Esophagus (tissue), 2 donors: Measurements from ENCODE around the gene PHYH. TPM values are rescaled to one million over a fixed set of nuclear protein-coding genes. Genes with fewer than 3 reads are reported as not detected.
"Not testable (repeated sequence)": the region's sequence is repeated elsewhere in the genome, so short reads cannot be mapped to it uniquely, and the experiment has no call there.

ENCODE experiments used
- H3K27ac ChIP-seq, 2 donors: one replicate each; pipeline ENCODE4 v1.5.1; 2013; ENCODE audit warnings: low read depth in 2 of 2, mild to moderate bottlenecking in 2 of 2, inconsistent platforms in 1 of 2, low read length in 1 of 2, moderate library complexity in 1 of 2
- H3K27me3 ChIP-seq, 2 donors: one replicate each; pipeline ENCODE4 v1.6.1; 2013; ENCODE audit warnings: low read length in 2 of 2, control low read depth in 1 of 2, mild to moderate bottlenecking in 1 of 2; ENCODE audit not compliant: insufficient read depth in 2 of 2, control insufficient read depth in 1 of 2
- H3K36me3 ChIP-seq, 2 donors: one replicate each; pipeline ENCODE4 v1.6.1; 2013; ENCODE audit warnings: low read length in 1 of 2; ENCODE audit not compliant: control insufficient read depth in 2 of 2, insufficient read depth in 2 of 2
- H3K4me1 ChIP-seq, 2 donors: one replicate each; pipeline ENCODE4 v1.6.1; 2013; ENCODE audit warnings: low read length in 1 of 2; ENCODE audit not compliant: control insufficient read depth in 2 of 2, insufficient read depth in 2 of 2
- H3K4me3 ChIP-seq, 2 donors: one replicate each; pipeline ENCODE4 v1.5.1; 2013; ENCODE audit warnings: low read length in 2 of 2, mild to moderate bottlenecking in 2 of 2, low read depth in 1 of 2, moderate library complexity in 1 of 2
- H3K9me3 ChIP-seq, 2 donors: one replicate each; pipeline ENCODE4 v1.6.1; 2013; ENCODE audit warnings: mild to moderate bottlenecking in 2 of 2, low read depth in 1 of 2, low read length in 1 of 2, moderate library complexity in 1 of 2; ENCODE audit not compliant: control insufficient read depth in 2 of 2, insufficient read depth in 1 of 2
- WGBS, 2 donors: extraction: QIAGEN DNeasy Blood & Tissue Kit; methylation state at CpG; one replicate each; pipeline ENCODE4 v1.1.7; 2013; 5-methylcytosine and 5-hydroxymethylcytosine counted together
- polyA plus RNA-seq, 2 donors: library from polyadenylated mRNA; stranded (reverse); fragments of 200-250 nt; gene quantifications; one replicate each; pipeline ENCODE4 v1.2.3, GENCODE V29; 2013
- donor health status: healthy with polysubstance abuse.
- donor health status: Bipolar disorder and iron deficiency.

PHYH gene
- polyA plus RNA-seq, 2 donors: 5.7 to 7.4 TPM

DNA sequence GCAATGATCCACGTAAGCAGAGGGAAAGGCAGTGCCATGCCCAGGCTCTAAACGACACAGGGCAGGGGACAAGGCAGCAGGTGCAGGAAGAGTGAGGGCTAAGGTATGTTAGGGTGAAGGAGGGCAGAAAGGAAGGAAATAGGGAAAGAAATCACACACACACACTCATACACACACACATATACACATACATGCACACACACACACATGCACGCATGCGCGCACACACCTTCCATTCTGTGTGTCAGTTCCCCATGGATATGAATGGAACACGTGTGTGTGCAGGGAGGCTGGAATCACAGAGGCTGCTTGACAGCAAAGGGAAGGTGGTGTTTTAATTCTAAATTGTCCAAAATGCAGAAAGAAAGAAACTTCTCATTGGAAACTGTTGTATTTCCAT, 6.2 kb upstream of the PHYH start:
- no peaks in the 10 kb centered on the region for H3K4me1 ChIP-seq

GRCh38 chr10:13302821-13303555, 3.1 kb upstream of the PHYH start:
- H3K9me3 ChIP-seq: no peaks in the 10 kb centered on the region
- peaks cover 0 to 6% of the 10 kb centered on the region in 2 donors for H3K4me1 ChIP-seq
- no peaks in the 10 kb centered on the region for H3K36me3 ChIP-seq
- H3K27me3 ChIP-seq: no peaks in the 10 kb centered on the region
- 81 to 83% methylated on average over 23 of the region's 23 CpGs for WGBS, 2 donors
- no peak overlapping the region for H3K4me3 ChIP-seq
- H3K27ac ChIP-seq: no peak overlapping the region

More for the DNA sequence above, 6.2 kb upstream of the PHYH start:
- no peaks in the 10 kb centered on the region for H3K9me3 ChIP-seq
- H3K4me3 ChIP-seq: no peak overlapping the region
- 85 to 93% methylated on average over 6 of the region's 6 CpGs for WGBS, 2 donors
- no peak overlapping the region for H3K27ac ChIP-seq
- H3K36me3 ChIP-seq: no peaks in the 10 kb centered on the region
- no peaks in the 10 kb centered on the region for H3K27me3 ChIP-seq

GRCh38 chr10:13298748-13299436, 972 bp downstream of the PHYH start:
- Histone ChIP-seq H3K4me1 (peaks cover 0 to 6% of the 10 kb centered on the region in 2 donors), H3K36me3 (peaks cover 0 to 2% of the 10 kb centered on the region in 2 donors), H3K27me3 (no peaks in the 10 kb centered on the region), H3K27ac (peak overlapping the region; percentile 91 to 97), H3K9me3 (no peaks in the 10 kb centered on the region), H3K4me3 (peak overlapping the region; percentile 66 to 83)
- 45% methylated on average over 19 to 20 of the region's 20 CpGs for WGBS, 2 donors

GRCh38 chr10:13296476-13296875, 3.4 kb downstream of the PHYH start:
- peaks cover 2 to 4% of the 10 kb centered on the region in 2 donors for H3K36me3 ChIP-seq
- WGBS, 2 donors: 94% methylated on average over 10 of the region's 10 CpGs
- no peak overlapping the region for H3K4me3 ChIP-seq
- H3K4me1 ChIP-seq: peaks cover 0 to 6% of the 10 kb centered on the region in 2 donors
- no peaks in the 10 kb centered on the region for H3K9me3 ChIP-seq
- H3K27me3 ChIP-seq: no peaks in the 10 kb centered on the region
- no peak overlapping the region for H3K27ac ChIP-seq

DNA sequence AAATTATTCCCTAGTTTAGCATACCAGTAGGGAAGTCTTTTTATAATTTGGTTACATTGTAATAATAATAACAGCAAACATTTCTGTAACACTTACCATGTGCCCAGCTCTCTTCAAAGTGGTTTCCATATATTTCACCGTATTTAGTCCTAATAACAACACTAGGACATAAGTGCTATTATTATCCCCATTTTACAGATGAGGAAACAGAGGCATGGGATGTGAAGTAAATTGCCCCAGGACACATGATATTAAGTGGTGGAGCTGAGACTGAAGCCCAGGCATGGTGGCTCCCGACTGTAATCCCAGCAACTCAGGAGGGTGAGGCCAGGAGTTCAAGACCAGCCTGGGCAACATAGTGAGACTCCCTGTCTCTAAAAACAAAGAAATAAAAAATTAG, 5.1 kb downstream of the PHYH start:
- WGBS, 2 donors: 91 to 95% methylated on average over 2 of the region's 2 CpGs
- Histone ChIP-seq H3K4me3 (no peak overlapping the region), H3K9me3 (no peaks in the 10 kb centered on the region), H3K27me3 (no peaks in the 10 kb centered on the region), H3K36me3 (peaks cover 2 to 4% of the 10 kb centered on the region in 2 donors), H3K4me1 (peaks cover 0 to 4% of the 10 kb centered on the region in 2 donors), H3K27ac (no peak overlapping the region)

- no peaks in the 10 kb centered on the region for H3K9me3 ChIP-seq
- no peak overlapping the region for H3K4me3 ChIP-seq
- H3K36me3 ChIP-seq: peaks cover 2 to 4% of the 10 kb centered on the region in 2 donors
- H3K4me1 ChIP-seq: no peaks in the 10 kb centered on the region
- no peaks in the 10 kb centered on the region for H3K27me3 ChIP-seq
- WGBS, 2 donors: 94 to 95% methylated on average over 19 of the region's 19 CpGs
- no peak overlapping the region for H3K27ac ChIP-seq
Observed at GRCh38 chr10:13291821-13292773, 7.8 kb downstream of the PHYH start.

DNA sequence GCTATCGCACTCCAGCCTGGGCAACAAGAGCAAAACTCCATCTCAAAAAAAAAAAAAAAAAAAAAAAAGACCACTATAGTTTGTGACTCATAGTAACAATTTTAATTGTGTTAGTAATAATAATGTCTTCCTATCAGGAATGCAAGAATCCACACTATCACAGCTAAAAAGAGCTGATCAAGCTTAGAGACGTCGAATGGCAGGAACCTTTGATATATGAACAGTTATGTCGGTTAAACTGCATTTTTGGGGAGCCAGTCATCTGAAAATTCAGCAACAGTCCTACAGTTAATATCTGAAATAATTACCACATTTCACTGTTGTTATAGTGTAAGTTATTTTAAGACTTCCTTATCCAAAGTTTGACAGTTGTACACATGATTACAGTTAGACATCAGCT, 8.8 kb downstream of the PHYH start:
- H3K9me3 ChIP-seq: no peaks in the 10 kb centered on the region
- H3K4me3 ChIP-seq: no peak overlapping the region
- no peaks in the 10 kb centered on the region for H3K27me3 ChIP-seq
- no peak overlapping the region for H3K27ac ChIP-seq
- H3K36me3 ChIP-seq: peaks cover 2 to 4% of the 10 kb centered on the region in 2 donors
- WGBS, 2 donors: 90 to 93% methylated on average over 4 of the region's 4 CpGs
- no peaks in the 10 kb centered on the region for H3K4me1 ChIP-seq

DNA sequence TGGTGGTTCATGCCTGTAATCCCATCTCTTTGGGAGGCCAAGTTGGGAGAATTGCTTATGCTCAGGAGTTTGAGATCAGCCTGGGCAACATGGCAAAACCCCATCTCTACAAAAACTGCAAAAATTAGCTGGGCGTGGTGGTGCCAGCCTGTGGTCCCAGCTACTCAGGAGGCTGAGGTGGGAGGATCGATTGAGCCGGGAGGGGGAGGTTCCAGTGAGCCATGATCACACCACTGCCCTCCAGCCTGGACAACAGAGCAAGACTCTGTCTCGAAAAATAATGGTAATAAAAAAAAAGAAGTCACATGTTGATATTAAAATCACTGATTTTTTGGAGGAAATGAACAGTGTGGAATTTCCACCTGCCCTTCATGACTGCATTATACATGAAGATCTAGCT, 15.8 kb downstream of the PHYH start:
- Histone ChIP-seq H3K27me3 (no peaks in the 10 kb centered on the region), H3K4me3 (no peak overlapping the region), H3K9me3 (no peaks in the 10 kb centered on the region), H3K27ac (no peak overlapping the region), H3K4me1 (no peaks in the 10 kb centered on the region), H3K36me3 (no peaks in the 10 kb centered on the region)
- WGBS, 2 donors: 85 to 93% methylated on average over 4 of the region's 4 CpGs

GRCh38 chr10:13282348-13282747, 17.5 kb downstream of the PHYH start:
- not testable (repeated sequence) for H3K4me1 ChIP-seq, H3K27me3 ChIP-seq, H3K4me3 ChIP-seq, H3K27ac ChIP-seq, H3K36me3 ChIP-seq, H3K9me3 ChIP-seq
- WGBS, 2 donors: 91 to 95% methylated on average over 6 of the region's 6 CpGs
